ENCODE results near the gene ENPP4.
"Not testable (repeated sequence)": the region's sequence is repeated elsewhere in the genome, so short reads cannot be mapped to it uniquely, and the experiment has no call there.

Gene ENPP4

DNA sequence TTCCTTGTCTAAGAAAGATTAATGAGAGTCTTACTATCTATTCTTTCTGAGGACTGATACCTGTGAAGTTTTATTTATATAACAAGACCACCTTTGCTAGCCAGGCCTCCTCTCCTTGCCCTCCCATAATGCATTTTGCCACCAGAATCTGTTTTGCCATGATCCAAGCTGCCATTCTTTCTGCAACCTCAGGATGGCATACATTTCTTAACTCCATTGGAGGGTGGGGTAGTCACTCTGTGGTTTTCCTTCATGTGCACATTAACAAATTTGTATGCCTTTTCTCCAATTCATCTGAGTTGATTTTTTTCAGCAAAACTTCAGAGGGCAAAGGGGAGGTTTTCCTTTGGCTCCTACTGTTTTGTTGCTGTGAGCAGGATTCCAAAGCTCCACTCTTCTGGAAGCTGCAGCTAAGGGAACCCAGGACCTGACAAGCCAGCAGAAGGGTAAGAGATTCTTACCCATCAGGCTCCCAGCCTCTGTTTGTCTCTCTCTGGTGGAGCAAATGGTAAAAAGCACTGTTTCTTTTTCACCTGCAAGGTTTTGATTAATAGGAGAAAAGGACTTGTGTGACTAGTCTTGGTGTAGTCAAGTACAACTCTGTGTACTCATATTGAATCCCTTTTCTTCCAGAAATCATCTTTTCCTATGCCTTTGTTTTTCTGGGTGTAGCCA, 26.2 kb upstream of the ENPP4 start:
- H3K36me3 ChIP-seq (ENCODE audit: control insufficient read depth, low read depth, low read length) = no peaks in the 10 kb centered on the region

DNA sequence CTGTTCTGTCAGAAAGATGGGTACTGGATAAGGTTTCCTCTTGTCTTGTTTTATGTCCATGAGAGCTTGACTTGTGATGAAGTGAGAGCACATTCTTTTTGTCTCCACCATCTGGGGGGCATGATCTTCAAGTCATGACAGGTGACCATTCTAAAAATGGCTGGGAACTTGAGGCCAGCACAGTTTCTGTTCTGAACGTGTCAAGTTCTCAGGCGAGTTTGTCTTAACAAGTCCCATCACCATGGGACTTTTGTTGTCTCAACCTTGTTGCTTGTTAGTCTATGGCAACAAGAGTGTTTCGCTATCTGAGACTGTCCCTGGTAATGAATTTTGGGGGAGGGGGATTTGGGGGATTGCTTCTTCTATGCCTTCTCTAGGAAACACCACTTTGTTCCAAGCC, 25.6 kb upstream of the ENPP4 start:
- Histone ChIP-seq H3K9me3 (ENCODE audit: control insufficient read depth, low read depth, low read length) (no peaks in the 10 kb centered on the region), H3K27ac (ENCODE audit: low read length) (no peak overlapping the region), H3K36me3 (ENCODE audit: control insufficient read depth, low read depth, low read length) (no peaks in the 10 kb centered on the region), H3K4me3 (ENCODE audit: low read length) (no peak overlapping the region), H3K4me1 (ENCODE audit: control insufficient read depth, low read depth, low read length) (no peaks in the 10 kb centered on the region), H3K27me3 (ENCODE audit: control insufficient read depth, insufficient read depth, low read length) (no peaks in the 10 kb centered on the region), H3K9ac (ENCODE audit: low read length) (no peak overlapping the region)

More for the DNA sequence above, 26.2 kb upstream of the ENPP4 start:
- H3K9ac ChIP-seq (ENCODE audit: low read length) = no peak overlapping the region
- H3K27me3 ChIP-seq (ENCODE audit: control insufficient read depth, insufficient read depth, low read length) = no peaks in the 10 kb centered on the region
- no peak overlapping the region for H3K27ac ChIP-seq (ENCODE audit: low read length)
- H3K4me3 ChIP-seq (ENCODE audit: low read length) = no peak overlapping the region
- H3K9me3 ChIP-seq (ENCODE audit: control insufficient read depth, low read depth, low read length) = no peaks in the 10 kb centered on the region
- no peaks in the 10 kb centered on the region for H3K4me1 ChIP-seq (ENCODE audit: control insufficient read depth, low read depth, low read length)

DNA sequence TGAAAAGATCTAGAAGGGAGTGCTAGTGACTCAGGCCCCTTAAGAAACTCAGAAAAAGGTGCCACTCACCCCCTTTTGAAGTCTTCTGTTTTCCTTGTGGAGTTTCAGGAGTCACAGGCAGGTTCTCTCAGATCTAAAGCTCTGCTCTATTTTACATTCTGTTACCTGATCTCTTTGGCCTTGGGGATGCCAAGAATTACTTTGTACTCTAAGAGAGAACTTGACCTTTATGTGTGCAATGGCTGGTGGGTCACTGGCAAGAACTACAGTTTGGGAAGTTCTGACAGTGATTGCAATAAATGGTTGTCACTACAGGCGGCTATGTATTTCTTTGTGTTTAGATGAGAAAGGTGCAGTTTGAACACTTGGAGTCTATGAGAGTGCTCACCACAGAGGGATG, 24.2 kb upstream of the ENPP4 start:
- Histone ChIP-seq H3K9me3 (ENCODE audit: control insufficient read depth, low read depth, low read length) (no peaks in the 10 kb centered on the region), H3K27me3 (ENCODE audit: control insufficient read depth, insufficient read depth, low read length) (no peaks in the 10 kb centered on the region), H3K4me1 (ENCODE audit: control insufficient read depth, low read depth, low read length) (no peaks in the 10 kb centered on the region), H3K27ac (ENCODE audit: low read length) (no peak overlapping the region), H3K4me3 (ENCODE audit: low read length) (no peak overlapping the region), H3K9ac (ENCODE audit: low read length) (no peak overlapping the region), H3K36me3 (ENCODE audit: control insufficient read depth, low read depth, low read length) (no peaks in the 10 kb centered on the region)

DNA sequence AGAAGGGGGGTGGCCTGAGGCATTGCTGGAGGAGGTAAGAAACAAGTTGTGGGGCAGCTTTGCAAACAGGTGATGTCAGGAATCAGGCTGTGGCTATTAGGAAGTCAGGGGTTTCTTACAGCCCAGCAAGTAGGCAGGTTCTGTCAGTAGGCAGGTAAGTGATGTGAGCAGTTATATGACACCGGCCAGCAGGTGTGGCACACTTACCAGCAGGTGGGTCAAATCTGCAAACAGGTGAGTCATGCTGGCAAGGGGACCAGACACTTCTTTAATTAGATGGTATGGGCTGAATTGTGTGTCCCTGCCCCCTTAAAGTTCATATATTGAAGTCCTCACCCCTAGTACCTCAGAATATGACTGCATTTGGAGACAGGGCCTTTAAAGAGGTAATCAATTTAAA, 16.4 kb upstream of the ENPP4 start:
- no peaks in the 10 kb centered on the region for H3K27me3 ChIP-seq (ENCODE audit: control insufficient read depth, insufficient read depth, low read length)
- H3K36me3 ChIP-seq (ENCODE audit: control insufficient read depth, low read depth, low read length) = no peaks in the 10 kb centered on the region
- H3K9me3 ChIP-seq (ENCODE audit: control insufficient read depth, low read depth, low read length) = no peaks in the 10 kb centered on the region
- peaks cover 8% of the 10 kb centered on the region for H3K4me1 ChIP-seq (ENCODE audit: control insufficient read depth, low read depth, low read length)
- no peak overlapping the region for H3K9ac ChIP-seq (ENCODE audit: low read length)
- H3K27ac ChIP-seq (ENCODE audit: low read length) = no peak overlapping the region
- no peak overlapping the region for H3K4me3 ChIP-seq (ENCODE audit: low read length)

DNA sequence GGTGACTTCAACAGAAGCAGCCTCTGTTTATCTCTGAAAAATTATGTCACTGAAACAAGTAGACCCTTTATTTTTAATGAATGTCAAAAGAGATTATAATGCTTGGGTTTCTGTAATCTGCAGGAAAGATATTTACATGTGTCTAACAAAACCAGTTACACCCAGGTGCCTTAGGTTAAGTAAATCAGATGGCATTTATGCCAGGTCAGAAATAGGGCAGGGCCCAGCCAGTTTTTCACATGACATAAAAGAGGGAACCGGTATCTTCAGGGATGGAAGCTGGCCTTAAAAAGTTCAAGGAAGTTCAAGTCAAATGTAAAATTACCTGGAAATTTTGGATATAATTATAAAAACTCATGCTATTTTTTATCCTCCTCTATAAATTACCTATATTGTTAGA, 14.2 kb upstream of the ENPP4 start:
- Histone ChIP-seq H3K4me3 (ENCODE audit: low read length) (no peak overlapping the region), H3K27ac (ENCODE audit: low read length) (no peak overlapping the region), H3K4me1 (ENCODE audit: control insufficient read depth, low read depth, low read length) (peaks cover 8% of the 10 kb centered on the region), H3K9ac (ENCODE audit: low read length) (no peak overlapping the region), H3K36me3 (ENCODE audit: control insufficient read depth, low read depth, low read length) (no peaks in the 10 kb centered on the region), H3K9me3 (ENCODE audit: control insufficient read depth, low read depth, low read length) (peaks cover 5% of the 10 kb centered on the region), H3K27me3 (ENCODE audit: control insufficient read depth, insufficient read depth, low read length) (no peaks in the 10 kb centered on the region)

DNA sequence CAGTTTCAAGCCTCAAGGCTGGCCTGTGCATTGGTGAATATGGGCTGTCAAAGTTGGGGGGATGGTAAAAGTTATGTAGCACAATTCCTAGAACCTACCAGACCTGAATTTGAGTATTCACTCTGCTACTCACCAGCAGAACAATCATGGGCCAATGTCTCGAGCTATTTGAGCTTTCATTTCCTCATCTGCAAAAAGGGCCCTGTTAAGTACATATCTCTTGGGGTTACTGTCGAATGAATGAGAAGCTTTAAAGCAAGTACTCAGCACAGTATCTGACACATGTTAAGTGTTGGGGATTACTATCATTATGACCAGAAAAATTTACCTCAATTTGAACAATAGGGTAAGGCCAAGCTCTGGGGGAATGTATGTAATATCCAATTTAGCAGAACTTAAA, 13.5 kb upstream of the ENPP4 start:
- no peaks in the 10 kb centered on the region for H3K36me3 ChIP-seq (ENCODE audit: control insufficient read depth, low read depth, low read length)

DNA sequence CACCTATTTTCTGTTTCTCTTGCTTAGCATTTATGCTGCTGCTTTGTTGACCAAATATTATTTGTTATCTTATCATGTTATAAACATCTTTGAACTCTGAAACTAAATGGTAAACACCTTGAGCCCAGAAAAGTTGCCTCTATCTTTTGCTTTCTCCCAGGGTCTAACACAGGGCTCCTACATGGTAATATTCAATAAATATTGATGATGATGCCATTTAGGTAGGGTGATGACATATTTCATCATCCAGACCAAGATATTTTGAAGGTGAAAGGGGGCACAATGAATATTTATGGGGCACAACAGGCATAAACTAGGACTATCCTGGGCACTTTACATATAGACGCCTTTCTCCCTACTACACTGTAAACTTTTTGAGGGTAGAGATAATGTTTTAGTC, 11.6 kb upstream of the ENPP4 start:
- Histone ChIP-seq H3K4me3 (ENCODE audit: low read length) (no peak overlapping the region), H3K9ac (ENCODE audit: low read length) (no peak overlapping the region), H3K27me3 (ENCODE audit: control insufficient read depth, insufficient read depth, low read length) (no peaks in the 10 kb centered on the region), H3K36me3 (ENCODE audit: control insufficient read depth, low read depth, low read length) (no peaks in the 10 kb centered on the region), H3K4me1 (ENCODE audit: control insufficient read depth, low read depth, low read length) (peaks cover 6% of the 10 kb centered on the region), H3K27ac (ENCODE audit: low read length) (no peak overlapping the region), H3K9me3 (ENCODE audit: control insufficient read depth, low read depth, low read length) (peaks cover 5% of the 10 kb centered on the region)

More for the DNA sequence above, 13.5 kb upstream of the ENPP4 start:
- no peak overlapping the region for H3K9ac ChIP-seq (ENCODE audit: low read length)
- H3K9me3 ChIP-seq (ENCODE audit: control insufficient read depth, low read depth, low read length) = peaks cover 5% of the 10 kb centered on the region
- H3K4me3 ChIP-seq (ENCODE audit: low read length) = no peak overlapping the region
- no peak overlapping the region for H3K27ac ChIP-seq (ENCODE audit: low read length)
- H3K4me1 ChIP-seq (ENCODE audit: control insufficient read depth, low read depth, low read length) = peaks cover 8% of the 10 kb centered on the region
- no peaks in the 10 kb centered on the region for H3K27me3 ChIP-seq (ENCODE audit: control insufficient read depth, insufficient read depth, low read length)

DNA sequence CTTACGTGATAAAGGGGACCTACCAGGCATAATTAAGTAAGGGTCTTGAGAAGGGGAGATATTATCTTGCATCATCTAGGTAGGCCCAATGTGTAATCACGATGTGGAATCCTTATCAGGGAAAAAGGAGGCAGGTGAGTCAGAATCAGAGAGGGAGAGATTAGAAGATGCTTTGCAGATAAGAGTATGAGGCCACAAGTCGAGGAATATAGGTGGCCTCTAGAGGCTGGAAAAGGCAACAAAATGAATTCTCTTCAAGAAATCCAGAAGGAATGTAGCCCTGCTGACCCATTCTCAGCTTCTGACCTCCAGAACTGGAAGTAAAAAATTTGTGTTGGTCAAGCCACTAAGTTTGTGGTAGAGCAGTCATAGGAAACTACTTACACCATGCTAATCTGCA, 11.0 kb upstream of the ENPP4 start:
- H3K4me3 ChIP-seq (ENCODE audit: low read length) = no peak overlapping the region
- H3K9me3 ChIP-seq (ENCODE audit: control insufficient read depth, low read depth, low read length) = peaks cover 5% of the 10 kb centered on the region
- no peaks in the 10 kb centered on the region for H3K27me3 ChIP-seq (ENCODE audit: control insufficient read depth, insufficient read depth, low read length)
- H3K9ac ChIP-seq (ENCODE audit: low read length) = no peak overlapping the region
- no peak overlapping the region for H3K27ac ChIP-seq (ENCODE audit: low read length)
- H3K36me3 ChIP-seq (ENCODE audit: control insufficient read depth, low read depth, low read length) = no peaks in the 10 kb centered on the region
- no peaks in the 10 kb centered on the region for H3K4me1 ChIP-seq (ENCODE audit: control insufficient read depth, low read depth, low read length)

DNA sequence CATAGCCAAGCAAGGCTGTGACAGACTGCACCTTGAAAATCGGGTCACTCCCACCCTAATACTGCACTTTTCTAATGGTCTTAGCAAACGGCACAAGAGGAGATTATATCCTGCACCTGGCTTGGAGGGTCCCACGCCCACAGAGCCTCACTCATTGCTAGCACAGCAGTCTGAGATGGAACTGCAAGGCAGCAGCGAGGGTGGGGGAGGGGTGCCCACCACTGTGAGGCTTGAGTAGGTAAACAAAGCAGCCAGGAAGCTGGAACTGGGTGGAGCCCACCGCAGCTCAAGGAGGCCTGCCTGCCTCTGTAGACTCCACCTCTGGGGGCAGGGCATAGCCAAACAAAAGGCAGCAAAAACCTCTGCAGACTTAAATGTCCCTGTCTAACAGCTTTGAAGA, 10.1 kb upstream of the ENPP4 start:
- H3K27me3 ChIP-seq (ENCODE audit: control insufficient read depth, insufficient read depth, low read length); H3K36me3 ChIP-seq (ENCODE audit: control insufficient read depth, low read depth, low read length); H3K9me3 ChIP-seq (ENCODE audit: control insufficient read depth, low read depth, low read length); H3K4me3 ChIP-seq (ENCODE audit: low read length); H3K9ac ChIP-seq (ENCODE audit: low read length); H3K27ac ChIP-seq (ENCODE audit: low read length); H3K4me1 ChIP-seq (ENCODE audit: control insufficient read depth, low read depth, low read length): not testable (repeated sequence)

DNA sequence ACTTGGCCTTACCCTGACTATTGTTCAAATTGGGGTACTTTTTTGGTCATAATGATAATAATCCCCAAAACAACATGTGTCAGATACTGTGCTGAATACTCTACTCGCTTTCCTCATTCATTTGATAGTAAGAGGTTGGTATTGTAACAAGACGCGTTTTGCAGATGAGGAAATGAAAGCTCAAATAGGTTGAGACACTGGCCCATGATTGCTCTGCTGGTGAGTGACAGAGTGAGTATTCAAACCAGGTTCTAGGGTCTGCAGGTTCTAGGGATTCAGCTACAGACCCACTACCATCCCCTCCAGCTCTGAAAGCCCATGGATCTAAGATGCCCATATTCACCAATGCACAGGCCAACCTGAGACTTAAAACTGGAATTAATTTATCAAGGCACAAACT, 1.3 kb upstream of the ENPP4 start:
- no peaks in the 10 kb centered on the region for H3K9me3 ChIP-seq (ENCODE audit: control insufficient read depth, low read depth, low read length)
- no peaks in the 10 kb centered on the region for H3K36me3 ChIP-seq (ENCODE audit: control insufficient read depth, low read depth, low read length)
- peaks cover 18% of the 10 kb centered on the region for H3K27me3 ChIP-seq (ENCODE audit: control insufficient read depth, insufficient read depth, low read length)
- no peak overlapping the region for H3K27ac ChIP-seq (ENCODE audit: low read length)
- H3K4me3 ChIP-seq (ENCODE audit: low read length) = no peak overlapping the region
- no peak overlapping the region for H3K9ac ChIP-seq (ENCODE audit: low read length)
- H3K4me1 ChIP-seq (ENCODE audit: control insufficient read depth, low read depth, low read length) = no peaks in the 10 kb centered on the region

DNA sequence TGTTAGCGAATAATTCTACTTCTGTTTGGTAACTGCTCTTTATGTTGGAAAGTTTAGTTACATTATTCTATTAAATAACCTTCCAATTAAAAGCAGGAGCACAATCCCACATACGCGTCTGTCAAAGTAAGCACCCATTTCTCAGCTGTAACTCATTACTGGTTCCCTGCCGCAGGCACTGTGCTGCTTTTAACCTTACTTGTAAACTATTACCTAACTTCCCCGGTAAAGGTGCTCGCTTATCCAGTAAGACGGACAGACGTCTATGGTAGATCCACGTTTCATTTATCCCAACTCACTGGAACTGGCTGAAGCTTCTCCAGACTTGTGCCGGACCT, 529 bp upstream of the ENPP4 start:
- no peaks in the 10 kb centered on the region for H3K36me3 ChIP-seq (ENCODE audit: control insufficient read depth, low read depth, low read length)
- H3K27ac ChIP-seq (ENCODE audit: low read length) = no peak overlapping the region
- peaks cover 18% of the 10 kb centered on the region for H3K27me3 ChIP-seq (ENCODE audit: control insufficient read depth, insufficient read depth, low read length)
- H3K9me3 ChIP-seq (ENCODE audit: control insufficient read depth, low read depth, low read length) = no peaks in the 10 kb centered on the region
- H3K9ac ChIP-seq (ENCODE audit: low read length) = peak overlapping the region; percentile 34
- H3K4me1 ChIP-seq (ENCODE audit: control insufficient read depth, low read depth, low read length) = no peaks in the 10 kb centered on the region
- H3K4me3 ChIP-seq (ENCODE audit: low read length) = peak overlapping the region; percentile 89

DNA sequence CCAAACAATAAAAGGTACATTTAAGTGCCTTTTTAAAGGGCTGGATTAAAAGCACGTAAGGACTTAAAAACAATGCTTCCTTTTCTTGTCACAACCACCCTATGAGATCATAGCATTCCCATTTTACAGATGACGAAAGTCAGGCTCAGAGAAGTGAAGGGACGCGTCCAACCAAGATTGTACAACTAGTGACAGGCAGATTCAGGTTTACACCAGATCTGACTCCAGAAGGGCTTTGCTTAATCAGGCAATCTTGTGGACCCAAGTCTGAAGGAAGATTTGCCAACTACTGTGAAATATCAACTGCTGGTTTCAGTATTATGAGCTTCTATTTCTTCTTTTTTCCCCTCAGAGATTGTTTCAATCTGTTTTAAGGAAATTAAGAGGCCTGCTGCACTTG, 877 bp downstream of the ENPP4 start:
- H3K36me3 ChIP-seq (ENCODE audit: control insufficient read depth, low read depth, low read length) = no peaks in the 10 kb centered on the region
- H3K9ac ChIP-seq (ENCODE audit: low read length) = no peak overlapping the region
- H3K4me3 ChIP-seq (ENCODE audit: low read length) = peak overlapping the region; percentile 89
- no peaks in the 10 kb centered on the region for H3K4me1 ChIP-seq (ENCODE audit: control insufficient read depth, low read depth, low read length)
- H3K9me3 ChIP-seq (ENCODE audit: control insufficient read depth, low read depth, low read length) = no peaks in the 10 kb centered on the region
- H3K27me3 ChIP-seq (ENCODE audit: control insufficient read depth, insufficient read depth, low read length) = peaks cover 18% of the 10 kb centered on the region
- H3K27ac ChIP-seq (ENCODE audit: low read length) = no peak overlapping the region
